ENCODE data around the gene DOC2B.
"Not testable (repeated sequence)": the region's sequence is repeated elsewhere in the genome, so short reads cannot be mapped to it uniquely, and the experiment has no call there.

The DOC2B gene

GRCh38 chr17:210402-210801 lies 29.0 kb upstream of the DOC2B start:
- DNase-seq (ENCODE audit: low spot score): no peak

- no peak for DNase-seq (ENCODE audit: low spot score)
These were observed 27.0 kb upstream of the DOC2B start for GRCh38 chr17:208429-208828.

- DNase-seq (ENCODE audit: low spot score): no peak
These were observed 26.3 kb upstream of the DOC2B start for GRCh38 chr17:207775-208174.

- no peak for DNase-seq (ENCODE audit: low spot score)
These were observed 25.6 kb upstream of the DOC2B start for GRCh38 chr17:206941-207560.

GRCh38 chr17:206484-206883 lies 25.0 kb upstream of the DOC2B start:
- DNase-seq (ENCODE audit: low spot score): not testable (repeated sequence)

GRCh38 chr17:205817-206216 lies 24.4 kb upstream of the DOC2B start:
- DNase-seq (ENCODE audit: low spot score): no peak

- DNase-seq (ENCODE audit: low spot score): no peak
These were observed 23.8 kb upstream of the DOC2B start for GRCh38 chr17:205148-205669.

- DNase-seq (ENCODE audit: low spot score): no peak
These were observed 23.1 kb upstream of the DOC2B start for GRCh38 chr17:204427-205147.

GRCh38 chr17:202501-202951 lies 21.1 kb upstream of the DOC2B start:
- no peak for DNase-seq (ENCODE audit: low spot score)

GRCh38 chr17:201736-202135 lies 20.3 kb upstream of the DOC2B start:
- not testable (repeated sequence) for DNase-seq (ENCODE audit: low spot score)

GRCh38 chr17:201257-201656 lies 19.8 kb upstream of the DOC2B start:
- DNase-seq (ENCODE audit: low spot score): not testable (repeated sequence)

- DNase-seq (ENCODE audit: low spot score): no peak
These were observed 19.1 kb upstream of the DOC2B start for GRCh38 chr17:200586-200985.

GRCh38 chr17:199806-200545 lies 18.5 kb upstream of the DOC2B start:
- no peak for DNase-seq (ENCODE audit: low spot score)

GRCh38 chr17:199191-199604 lies 17.7 kb upstream of the DOC2B start:
- no peak for DNase-seq (ENCODE audit: low spot score)

- DNase-seq (ENCODE audit: low spot score): not testable (repeated sequence)
These were observed 16.8 kb upstream of the DOC2B start for GRCh38 chr17:198225-198624.

- no peak for DNase-seq (ENCODE audit: low spot score)
These were observed 15.9 kb upstream of the DOC2B start for GRCh38 chr17:197352-197751.

GRCh38 chr17:194828-195602 lies 13.6 kb upstream of the DOC2B start:
- no peak for DNase-seq (ENCODE audit: low spot score)

GRCh38 chr17:193841-194806 lies 12.7 kb upstream of the DOC2B start:
- DNase-seq (ENCODE audit: low spot score): no peak

- DNase-seq (ENCODE audit: low spot score): no peak
These were observed 12.0 kb upstream of the DOC2B start for GRCh38 chr17:193426-193810.

- no peak for DNase-seq (ENCODE audit: low spot score)
These were observed 11.4 kb upstream of the DOC2B start for GRCh38 chr17:192666-193425.
